MM.1S (cell line): ENCODE results near the gene CRTC3.

Source experiments
- DNase-seq: peaks from one replicate; pipeline ENCODE4 v3.0.0-alpha.2; 2015
- H2AFZ ChIP-seq: fragments of 300-600 bp; sonication (generic); 2 replicates; pipeline ENCODE4 v1.6.0; 2016; ENCODE audit warnings: antibody characterized with exemption, low read length
- H3F3A ChIP-seq: fragments of 300-600 bp; sonication (generic); 2 replicates; pipeline ENCODE4 v1.6.1; 2016; ENCODE audit warnings: mild to moderate bottlenecking, antibody characterized with exemption, low read length, moderate library complexity, mixed read lengths; ENCODE audit not compliant: insufficient read depth
- H3K27ac ChIP-seq: fragments of 300-600 bp; sonication (generic); 2 replicates; pipeline ENCODE4 v1.5.1; 2016; ENCODE audit warnings: mild to moderate bottlenecking, low read length
- H3K27me3 ChIP-seq: fragments of 300-600 bp; sonication (generic); replicated peaks from 2 replicates; pipeline ENCODE4 v1.6.0; 2016; ENCODE audit warnings: low read length; ENCODE audit not compliant: insufficient read depth
- H3K36me3 ChIP-seq: fragments of 300-600 bp; sonication (generic); replicated peaks from 2 replicates; pipeline ENCODE4 v1.6.1; 2016; ENCODE audit warnings: mild to moderate bottlenecking, low read length, mixed read lengths; ENCODE audit not compliant: insufficient read depth
- H3K4me1 ChIP-seq: fragments of 300-600 bp; sonication (generic); 2 replicates; pipeline ENCODE4 v1.6.1; 2016; ENCODE audit warnings: low read length, mixed read lengths
- H3K4me2 ChIP-seq: fragments of 300-600 bp; sonication (generic); 2 replicates; pipeline ENCODE4 v1.6.0; 2016; ENCODE audit warnings: low read depth, low read length
- H3K4me3 ChIP-seq: fragments of 300-600 bp; sonication (generic); 2 replicates; pipeline ENCODE4 v1.5.1; 2016; ENCODE audit warnings: low read length, mixed read lengths
- H3K79me2 ChIP-seq: fragments of 300-600 bp; sonication (generic); 2 replicates; pipeline ENCODE4 v1.6.1; 2016; ENCODE audit warnings: mixed run types, low read length, mixed read lengths
- H3K9ac ChIP-seq: fragments of 300-600 bp; sonication (generic); 2 replicates; pipeline ENCODE4 v1.6.1; 2016; ENCODE audit warnings: low read length, mixed read lengths
- H3K9me2 ChIP-seq: fragments of 300-600 bp; sonication (generic); replicated peaks from 2 replicates; pipeline ENCODE4 v1.6.1; 2016; ENCODE audit warnings: mild to moderate bottlenecking, low read length, mixed read lengths; ENCODE audit not compliant: insufficient read depth
- H3K9me3 ChIP-seq: fragments of 300-600 bp; sonication (generic); replicated peaks from 2 replicates; pipeline ENCODE4 v1.6.1; 2016; ENCODE audit warnings: mild to moderate bottlenecking, low read length, mixed read lengths; ENCODE audit not compliant: insufficient read depth
- H4K20me1 ChIP-seq: fragments of 300-600 bp; sonication (generic); 2 replicates; pipeline ENCODE4 v1.6.1; 2016; ENCODE audit warnings: mild to moderate bottlenecking, low read length, moderate library complexity, mixed read lengths; ENCODE audit not compliant: insufficient read depth
- EZH2 ChIP-seq: fragments of 300-600 bp; sonication (generic); optimal IDR thresholded peaks from 2 replicates; pipeline ENCODE3; 2017; ENCODE audit warnings: low read depth, mild to moderate bottlenecking, antibody characterized with exemption, low read length, mixed read lengths
- EZH2phosphoT487 ChIP-seq: fragments of 300-600 bp; sonication (generic); IDR thresholded peaks from 2 replicates; pipeline ENCODE4 v1.6.1; 2018; ENCODE audit warnings: antibody characterized with exemption, low read length
- TF ChIP-seq, protein P1 (sequence below): fragments of 300-600 bp; sonication (generic); IDR thresholded peaks from 2 replicates; pipeline ENCODE4 v1.5.1; 2016; ENCODE audit warnings: antibody characterized with exemption, low read length, mixed read lengths

The CRTC3 gene

GRCh38 chr15:90592131-90592881, 62.6 kb downstream of the CRTC3 start:
- Histone ChIP-seq H3K27me3 (no peaks in the 10 kb centered on the region), H3F3A (peaks cover 10% of the 10 kb centered on the region; the same call in 1 of the 2 replicates), H3K27ac (no peak overlapping the region), H3K4me3 (no peak overlapping the region), H3K4me1 (peaks cover 16% of the 10 kb centered on the region), H3K79me2 (no peaks in the 10 kb centered on the region), H3K9me2 (no peaks in the 10 kb centered on the region), H3K9me3 (no peaks in the 10 kb centered on the region), H4K20me1 (no peaks in the 10 kb centered on the region), H3K9ac (no peak overlapping the region), H2AFZ (no peak overlapping the region), H3K36me3 (no peaks in the 10 kb centered on the region), H3K4me2 (no peak overlapping the region)
- no peak for TF ChIP-seq EZH2
- TF ChIP-seq, protein P1, sequence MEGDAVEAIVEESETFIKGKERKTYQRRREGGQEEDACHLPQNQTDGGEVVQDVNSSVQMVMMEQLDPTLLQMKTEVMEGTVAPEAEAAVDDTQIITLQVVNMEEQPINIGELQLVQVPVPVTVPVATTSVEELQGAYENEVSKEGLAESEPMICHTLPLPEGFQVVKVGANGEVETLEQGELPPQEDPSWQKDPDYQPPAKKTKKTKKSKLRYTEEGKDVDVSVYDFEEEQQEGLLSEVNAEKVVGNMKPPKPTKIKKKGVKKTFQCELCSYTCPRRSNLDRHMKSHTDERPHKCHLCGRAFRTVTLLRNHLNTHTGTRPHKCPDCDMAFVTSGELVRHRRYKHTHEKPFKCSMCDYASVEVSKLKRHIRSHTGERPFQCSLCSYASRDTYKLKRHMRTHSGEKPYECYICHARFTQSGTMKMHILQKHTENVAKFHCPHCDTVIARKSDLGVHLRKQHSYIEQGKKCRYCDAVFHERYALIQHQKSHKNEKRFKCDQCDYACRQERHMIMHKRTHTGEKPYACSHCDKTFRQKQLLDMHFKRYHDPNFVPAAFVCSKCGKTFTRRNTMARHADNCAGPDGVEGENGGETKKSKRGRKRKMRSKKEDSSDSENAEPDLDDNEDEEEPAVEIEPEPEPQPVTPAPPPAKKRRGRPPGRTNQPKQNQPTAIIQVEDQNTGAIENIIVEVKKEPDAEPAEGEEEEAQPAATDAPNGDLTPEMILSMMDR = no peak
- no peak for TF ChIP-seq EZH2phosphoT487
- DNase-seq = no peak

DNA sequence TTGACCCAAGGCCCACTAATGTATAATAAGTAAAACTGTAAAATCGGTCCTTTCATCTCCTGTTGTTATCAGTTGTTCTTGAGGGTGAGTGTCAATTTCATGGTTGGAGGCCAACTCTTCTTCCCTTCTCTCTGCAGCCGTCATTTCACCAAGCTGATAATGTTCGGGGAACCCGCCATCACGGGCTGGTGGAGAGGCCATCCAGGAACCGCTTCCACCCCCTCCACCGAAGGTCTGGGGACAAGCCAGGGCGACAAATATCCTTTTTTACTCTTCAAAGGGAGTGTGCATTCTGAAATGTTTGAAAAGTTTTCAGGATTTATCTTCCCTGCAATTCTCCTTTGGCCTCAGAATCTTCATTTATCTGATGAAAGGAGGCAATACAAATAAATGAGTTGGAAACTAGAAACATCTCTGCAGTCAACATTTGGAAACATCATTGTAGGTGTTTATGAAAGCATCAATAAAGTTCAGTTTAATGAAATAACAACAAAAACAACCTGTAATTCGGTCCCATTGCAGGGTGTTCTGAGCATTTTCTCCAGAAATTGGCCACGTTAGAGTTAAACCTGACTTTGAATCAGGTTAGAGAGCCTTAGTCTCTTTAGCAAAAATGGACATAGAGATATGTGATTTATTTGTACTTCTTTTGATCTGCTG, 63.9 kb downstream of the CRTC3 start:
- peak overlapping the region; percentile 57 for H3K4me2 ChIP-seq
- peaks cover 10% of the 10 kb centered on the region; the same call in 1 of the 2 replicates for H3F3A ChIP-seq
- no peaks in the 10 kb centered on the region for H3K9me2 ChIP-seq
- H4K20me1 ChIP-seq = no peaks in the 10 kb centered on the region
- H3K9ac ChIP-seq = peak overlapping the region; percentile 40; the same call in 1 of the 2 replicates
- no peak for TF ChIP-seq EZH2phosphoT487
- no peak for TF ChIP-seq EZH2
- TF ChIP-seq, protein P1 = no peak
- H3K9me3 ChIP-seq = no peaks in the 10 kb centered on the region
- peak overlapping the region; percentile 57; the same call in 1 of the 2 replicates for H2AFZ ChIP-seq
- no peak for DNase-seq
- H3K27ac ChIP-seq = peak overlapping the region; percentile 57; the same call in 1 of the 2 replicates
- H3K4me3 ChIP-seq = peak overlapping the region; percentile 52
- H3K36me3 ChIP-seq = no peaks in the 10 kb centered on the region
- no peaks in the 10 kb centered on the region for H3K79me2 ChIP-seq
- H3K4me1 ChIP-seq = peaks cover 24% of the 10 kb centered on the region
- H3K27me3 ChIP-seq = no peaks in the 10 kb centered on the region

DNA sequence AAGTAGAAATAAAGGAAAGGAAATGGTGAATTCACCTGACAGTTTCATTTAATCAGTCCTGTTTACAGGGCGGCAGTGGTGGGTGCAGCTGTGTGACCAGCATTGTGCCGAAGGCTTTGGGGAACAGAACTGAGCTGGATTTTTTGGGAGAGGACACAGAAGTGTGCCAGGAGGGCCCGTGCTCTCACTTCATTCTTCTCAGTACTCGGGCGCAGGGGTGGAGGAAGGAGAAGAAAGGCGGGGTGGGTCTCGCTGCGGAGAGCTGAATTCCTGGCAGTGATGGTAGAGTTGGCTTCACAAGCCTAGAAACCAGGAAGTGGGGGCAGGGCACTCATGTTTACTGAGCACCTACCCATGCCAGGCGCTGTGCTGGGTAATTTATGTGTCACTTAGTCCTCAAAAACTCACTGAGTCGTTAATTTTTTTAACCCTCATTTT, 64.6 kb downstream of the CRTC3 start:
- Histone ChIP-seq H3F3A (peaks cover 10% of the 10 kb centered on the region; the same call in 1 of the 2 replicates), H2AFZ (peak overlapping the region; percentile 57), H3K79me2 (no peaks in the 10 kb centered on the region), H3K9me2 (no peaks in the 10 kb centered on the region), H3K36me3 (no peaks in the 10 kb centered on the region), H3K9ac (peak overlapping the region; percentile 40; the same call in 1 of the 2 replicates), H3K4me1 (peaks cover 24% of the 10 kb centered on the region), H4K20me1 (no peaks in the 10 kb centered on the region), H3K4me3 (peak overlapping the region; percentile 52), H3K27me3 (no peaks in the 10 kb centered on the region), H3K9me3 (no peaks in the 10 kb centered on the region), H3K27ac (peak overlapping the region; percentile 57; the same call in 1 of the 2 replicates), H3K4me2 (peak overlapping the region; percentile 57)
- TF ChIP-seq EZH2 (no peak), EZH2phosphoT487 (no peak)
- TF ChIP-seq, protein P1 = no peak
- DNase-seq = peak; percentile 83
